PC-3 (cell line): ENCODE measurements around the gene KCTD20.

Experiments
- EZH2 ChIP-seq: fragments of 300-600 bp; sonication (generic); IDR thresholded peaks from one replicate; pipeline ENCODE4 v1.6.1; 2017; ENCODE audit warnings: antibody characterized with exemption, mild to moderate bottlenecking, low read length; ENCODE audit not compliant: unreplicated experiment
- EZH2phosphoT487 ChIP-seq: fragments of 300-600 bp; sonication (generic); IDR thresholded peaks from 2 replicates; pipeline ENCODE4 v1.6.1; 2018; ENCODE audit warnings: mild to moderate bottlenecking, antibody characterized with exemption, low read length, borderline replicate concordance
- TF ChIP-seq, protein P1 (sequence below): fragments of 300-600 bp; sonication (generic); conservative IDR thresholded peaks from 2 replicates; pipeline ENCODE4 v1.5.1; 2017; ENCODE audit warnings: antibody characterized with exemption, low read depth, mild to moderate bottlenecking, low read length

DNA sequence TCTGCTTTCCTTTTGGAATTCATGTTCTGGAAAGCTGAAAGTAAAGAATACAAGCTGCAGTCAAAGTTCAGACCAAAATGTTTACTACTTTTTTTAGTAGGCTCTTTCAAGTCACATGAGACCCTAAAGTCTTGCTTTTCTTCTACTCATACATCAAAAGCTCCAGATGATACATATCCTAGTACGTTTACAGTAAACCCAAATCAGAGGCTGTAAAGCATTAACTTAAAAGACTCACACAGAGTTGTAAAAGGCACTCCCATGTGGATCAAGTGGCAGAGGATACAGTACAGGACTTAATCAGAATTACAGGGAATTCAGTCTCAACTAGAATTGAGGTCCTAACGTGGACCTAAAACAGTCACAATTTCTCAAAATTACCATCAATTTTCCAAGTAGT, 63.8 kb downstream of the KCTD20 start:
- TF ChIP-seq, protein P1, sequence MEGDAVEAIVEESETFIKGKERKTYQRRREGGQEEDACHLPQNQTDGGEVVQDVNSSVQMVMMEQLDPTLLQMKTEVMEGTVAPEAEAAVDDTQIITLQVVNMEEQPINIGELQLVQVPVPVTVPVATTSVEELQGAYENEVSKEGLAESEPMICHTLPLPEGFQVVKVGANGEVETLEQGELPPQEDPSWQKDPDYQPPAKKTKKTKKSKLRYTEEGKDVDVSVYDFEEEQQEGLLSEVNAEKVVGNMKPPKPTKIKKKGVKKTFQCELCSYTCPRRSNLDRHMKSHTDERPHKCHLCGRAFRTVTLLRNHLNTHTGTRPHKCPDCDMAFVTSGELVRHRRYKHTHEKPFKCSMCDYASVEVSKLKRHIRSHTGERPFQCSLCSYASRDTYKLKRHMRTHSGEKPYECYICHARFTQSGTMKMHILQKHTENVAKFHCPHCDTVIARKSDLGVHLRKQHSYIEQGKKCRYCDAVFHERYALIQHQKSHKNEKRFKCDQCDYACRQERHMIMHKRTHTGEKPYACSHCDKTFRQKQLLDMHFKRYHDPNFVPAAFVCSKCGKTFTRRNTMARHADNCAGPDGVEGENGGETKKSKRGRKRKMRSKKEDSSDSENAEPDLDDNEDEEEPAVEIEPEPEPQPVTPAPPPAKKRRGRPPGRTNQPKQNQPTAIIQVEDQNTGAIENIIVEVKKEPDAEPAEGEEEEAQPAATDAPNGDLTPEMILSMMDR, result no peak
- TF ChIP-seq EZH2phosphoT487, result no peak
- no peak for TF ChIP-seq EZH2
